ENCODE data around the gene IL17D. TPM values are rescaled to one million over a fixed set of nuclear protein-coding genes. Genes with fewer than 3 reads are reported as not detected.
"Not testable (repeated sequence)": the region's sequence is repeated elsewhere in the genome, so short reads cannot be mapped to it uniquely, and the experiment has no call there.

IL17D gene
- total RNA-seq, 1 experiment from 2014 or later: 2.0 TPM

- intact Hi-C loops (cut with micrococcal nuclease; ENCODE audit: unreplicated experiment): no loop called here
- DNase-seq (ENCODE audit: low spot score): no peak
- no peaks in the 10 kb centered on the region for H3K4me1 ChIP-seq (ENCODE audit: insufficient read depth, low read length, poor library complexity, severe bottlenecking)
- ChIA-PET CTCF (no interaction called here), POLR2A (ENCODE audit: low non-redundant PET) (no interaction called here)
- H3K4me3 ChIP-seq (ENCODE audit: low read depth, low read length, poor library complexity, severe bottlenecking): no peak overlapping the region
- no peaks in the 10 kb centered on the region for H3K36me3 ChIP-seq (ENCODE audit: insufficient read depth, low read length, poor library complexity, severe bottlenecking)
- no peak overlapping the region for H3K27ac ChIP-seq (ENCODE audit: low read depth, low read length, poor library complexity, severe bottlenecking)
- H3K27me3 ChIP-seq (replicated peaks; ENCODE audit: insufficient read depth, low read depth, low read length, poor library complexity): no peaks in the 10 kb centered on the region
- H3K9me3 ChIP-seq (ENCODE audit: low read depth, low read length, poor library complexity, severe bottlenecking): no peaks in the 10 kb centered on the region
- no TSS peak for BruUV-seq (replicated peaks)
- TF ChIP-seq CTCF (conservative IDR thresholded peaks at IDR 0.05; ENCODE audit: low read depth, low read length) (no peak), EZH2 (IDR thresholded peaks at IDR 0.05; ENCODE audit: borderline replicate concordance, low read depth, low read length, poor library complexity, severe bottlenecking) (no peak)
Observed at GRCh38 chr13:20738616-20739015, 35.1 kb downstream of the IL17D start.

DNA sequence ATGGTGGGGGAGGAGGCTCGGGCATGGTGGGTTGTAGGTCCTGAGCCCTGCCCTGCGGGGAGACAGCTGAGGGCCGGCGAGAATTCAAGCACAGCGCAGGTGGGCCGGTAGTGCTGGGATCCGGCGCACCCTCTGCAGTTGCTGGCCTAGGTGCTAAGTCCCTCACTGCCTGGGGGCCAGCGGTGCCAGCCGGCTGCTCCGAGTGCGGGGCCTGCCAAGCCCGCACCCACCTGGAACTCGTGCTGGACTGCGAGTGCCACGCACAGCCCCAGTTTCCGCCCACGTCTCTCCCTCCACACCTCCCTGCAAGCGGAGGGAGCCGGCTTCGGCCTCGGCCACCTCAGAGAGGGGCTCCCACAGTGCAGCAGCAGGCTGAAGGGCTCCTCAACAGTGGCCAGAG is 36.5 kb downstream of the IL17D start:
- POLR2A ChIA-PET (ENCODE audit: low non-redundant PET): no interaction called here

DNA sequence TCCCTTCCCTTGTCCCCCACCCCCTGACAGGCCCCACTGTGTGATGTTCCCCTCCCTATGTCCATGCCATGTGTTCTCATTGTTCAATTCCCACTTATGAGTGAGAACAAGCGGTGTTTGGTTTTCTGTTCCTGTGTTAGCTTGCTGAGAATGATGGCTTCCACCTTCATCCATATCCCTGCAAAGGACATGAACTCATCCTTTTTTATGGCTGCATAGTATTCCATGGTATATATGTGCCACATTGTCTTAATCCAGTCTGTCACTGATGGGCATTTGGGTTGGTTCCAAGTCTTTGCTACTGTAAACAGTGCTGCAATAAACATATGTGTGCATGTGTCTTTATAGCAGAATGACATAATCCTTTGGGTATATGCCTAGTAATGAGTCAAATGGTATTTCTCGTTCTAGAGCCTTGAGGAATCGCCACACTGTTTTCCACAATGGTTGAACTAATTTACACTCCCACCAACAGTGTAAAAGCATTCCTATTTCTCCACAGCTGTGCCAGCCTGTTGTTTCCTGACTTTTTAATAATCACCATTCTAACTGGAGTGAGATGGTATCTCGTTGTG is 40.4 kb downstream of the IL17D start:
- H3K9me3 ChIP-seq (ENCODE audit: low read depth, low read length, poor library complexity, severe bottlenecking); intact Hi-C loops (cut with micrococcal nuclease; ENCODE audit: unreplicated experiment); H3K4me1 ChIP-seq (ENCODE audit: insufficient read depth, low read length, poor library complexity, severe bottlenecking); POLR2A ChIA-PET (ENCODE audit: low non-redundant PET); BruUV-seq (replicated peaks); CTCF ChIA-PET; DNase-seq (ENCODE audit: low spot score); H3K36me3 ChIP-seq (ENCODE audit: insufficient read depth, low read length, poor library complexity, severe bottlenecking); H3K4me3 ChIP-seq (ENCODE audit: low read depth, low read length, poor library complexity, severe bottlenecking); H3K27me3 ChIP-seq (replicated peaks; ENCODE audit: insufficient read depth, low read depth, low read length, poor library complexity); H3K27ac ChIP-seq (ENCODE audit: low read depth, low read length, poor library complexity, severe bottlenecking): not testable (repeated sequence)

More for the DNA sequence above, 36.5 kb downstream of the IL17D start:
- BruUV-seq (replicated peaks): no TSS peak
- H3K4me1 ChIP-seq (ENCODE audit: insufficient read depth, low read length, poor library complexity, severe bottlenecking): no peaks in the 10 kb centered on the region
- H3K27ac ChIP-seq (ENCODE audit: low read depth, low read length, poor library complexity, severe bottlenecking): no peak overlapping the region
- no peaks in the 10 kb centered on the region for H3K27me3 ChIP-seq (replicated peaks; ENCODE audit: insufficient read depth, low read depth, low read length, poor library complexity)
- H3K4me3 ChIP-seq (ENCODE audit: low read depth, low read length, poor library complexity, severe bottlenecking): no peak overlapping the region
- TF ChIP-seq EZH2 (IDR thresholded peaks at IDR 0.05; ENCODE audit: borderline replicate concordance, low read depth, low read length, poor library complexity, severe bottlenecking): no peak
- TF ChIP-seq CTCF (conservative IDR thresholded peaks at IDR 0.05; ENCODE audit: low read depth, low read length): no peak
- no peaks in the 10 kb centered on the region for H3K9me3 ChIP-seq (ENCODE audit: low read depth, low read length, poor library complexity, severe bottlenecking)
- CTCF ChIA-PET: no interaction called here
- no peaks in the 10 kb centered on the region for H3K36me3 ChIP-seq (ENCODE audit: insufficient read depth, low read length, poor library complexity, severe bottlenecking)
- DNase-seq (ENCODE audit: low spot score): no peak
- intact Hi-C loops (cut with micrococcal nuclease; ENCODE audit: unreplicated experiment): no loop called here

- BruUV-seq (replicated peaks): no TSS peak
- POLR2A ChIA-PET (ENCODE audit: low non-redundant PET): no interaction called here
- no peak for TF ChIP-seq EZH2 (IDR thresholded peaks at IDR 0.05; ENCODE audit: borderline replicate concordance, low read depth, low read length, poor library complexity, severe bottlenecking)
- no peak for TF ChIP-seq CTCF (conservative IDR thresholded peaks at IDR 0.05; ENCODE audit: low read depth, low read length)
Observed at GRCh38 chr13:20749377-20749776, 45.9 kb downstream of the IL17D start.

More at GRCh38 chr13:20749377-20749776, 45.9 kb downstream of the IL17D start:
- H3K36me3 ChIP-seq (ENCODE audit: insufficient read depth, low read length, poor library complexity, severe bottlenecking): no peaks in the 10 kb centered on the region
- DNase-seq (ENCODE audit: low spot score): no peak
- H3K27me3 ChIP-seq (replicated peaks; ENCODE audit: insufficient read depth, low read depth, low read length, poor library complexity): no peaks in the 10 kb centered on the region
- H3K9me3 ChIP-seq (ENCODE audit: low read depth, low read length, poor library complexity, severe bottlenecking): peaks cover 32% of the 10 kb centered on the region
- no peaks in the 10 kb centered on the region for H3K4me1 ChIP-seq (ENCODE audit: insufficient read depth, low read length, poor library complexity, severe bottlenecking)
- intact Hi-C loops (cut with micrococcal nuclease; ENCODE audit: unreplicated experiment): no loop called here
- H3K4me3 ChIP-seq (ENCODE audit: low read depth, low read length, poor library complexity, severe bottlenecking): no peak overlapping the region
- CTCF ChIA-PET: no interaction called here
- no peak overlapping the region for H3K27ac ChIP-seq (ENCODE audit: low read depth, low read length, poor library complexity, severe bottlenecking)

Data from A673 (cell line).